HEK293 (cell line): ENCODE measurements around the gene CBFB.

ENCODE experiments used
- CTCF ChIA-PET: fragments of 350-600 bp; formaldehyde crosslinking; extraction: SDS; loops from one replicate; lab custom pipeline; 2021; ENCODE audit warnings: antibody characterized with exemption; lab: Yijun Ruan, JAX
- POLR2A ChIA-PET: fragments of 300-600 bp; formaldehyde crosslinking; extraction: SDS; loops from one replicate; lab custom pipeline; 2020; ENCODE audit warnings: antibody characterized with exemption, inconsistent platforms; lab: Yijun Ruan, JAX
- H3K27ac ChIP-seq: fragments of 200-500 bp; sonication (Bioruptor generic); 2 replicates; pipeline ENCODE4 v1.5.1; 2014; ENCODE audit warnings: low read depth, low read length, control low read depth, inconsistent platforms; ENCODE audit errors: extremely low read depth
- H3K36me3 ChIP-seq, 2 experiments: fragments of 200-500 bp in 1 of 2; sonication (Bioruptor generic) in 1 of 2; 1 replicate in 1 of 2; 2 replicates in 1 of 2; pipeline ENCODE4 v1.5.1; 2014 to 2017; ENCODE audit warnings: inconsistent platforms in 2 of 2, low read length in 2 of 2; ENCODE audit not compliant: control insufficient read depth in 2 of 2, insufficient read depth in 1 of 2
- H3K4me1 ChIP-seq: fragments of 200-500 bp; sonication (Bioruptor generic); 2 replicates; pipeline ENCODE4 v1.5.1; 2014; ENCODE audit warnings: mild to moderate bottlenecking, low read length, inconsistent platforms; ENCODE audit not compliant: control insufficient read depth, insufficient read depth
- H3K4me3 ChIP-seq: 2 replicates; pipeline ENCODE4 v1.5.1; 2011; ENCODE audit warnings: low read depth, mild to moderate bottlenecking, control low read depth, low read length, moderate library complexity
- H3K9me3 ChIP-seq: fragments of 200-500 bp; sonication (Bioruptor generic); 2 replicates; pipeline ENCODE4 v1.5.1; 2014; ENCODE audit warnings: low read depth, low read length, inconsistent platforms; ENCODE audit not compliant: control insufficient read depth, insufficient read depth
- GLI2 ChIP-seq: fragments of 450-650 bp; formaldehyde crosslinking; IDR thresholded peaks from 2 replicates; pipeline ENCODE4; 2017; ENCODE audit warnings: missing biosample characterization, missing genetic modification characterization, low read depth, borderline replicate concordance
- OSR2 ChIP-seq: fragments of 450-650 bp; formaldehyde crosslinking; IDR thresholded peaks from 2 replicates; pipeline ENCODE4 v1.5.1; 2016; ENCODE audit warnings: missing biosample characterization, missing genetic modification characterization
- SP2 ChIP-seq: fragments of 450-650 bp; formaldehyde crosslinking; IDR thresholded peaks from 2 replicates; pipeline ENCODE4 v1.5.1; 2016; ENCODE audit warnings: missing biosample characterization, missing genetic modification characterization
- WT1 ChIP-seq: fragments of 450-650 bp; formaldehyde crosslinking; IDR thresholded peaks from 2 replicates; pipeline ENCODE4 v1.5.1; 2016; ENCODE audit warnings: missing biosample characterization, missing genetic modification characterization
- ZNF138 ChIP-seq: fragments of 450-650 bp; formaldehyde crosslinking; IDR thresholded peaks from 2 replicates; pipeline ENCODE4 v1.5.1; 2016; ENCODE audit warnings: missing biosample characterization, missing genetic modification characterization, borderline replicate concordance
- ZNF223 ChIP-seq: fragments of 450-650 bp; formaldehyde crosslinking; IDR thresholded peaks from 2 replicates; pipeline ENCODE4 v1.5.1; 2016; ENCODE audit warnings: missing biosample characterization, missing genetic modification characterization
- ZNF37A ChIP-seq: fragments of 450-650 bp; IDR thresholded peaks from 2 replicates; pipeline ENCODE4 v1.5.1; 2018; ENCODE audit warnings: missing biosample characterization, missing genetic modification characterization
- ZNF416 ChIP-seq: fragments of 450-650 bp; formaldehyde crosslinking; IDR thresholded peaks from 2 replicates; pipeline ENCODE4 v1.5.1; 2016; ENCODE audit warnings: missing biosample characterization, missing genetic modification characterization
- ZNF426 ChIP-seq: fragments of 450-650 bp; formaldehyde crosslinking; IDR thresholded peaks from 2 replicates; pipeline ENCODE4 v1.5.1; 2017; ENCODE audit warnings: missing biosample characterization, missing genetic modification characterization, mild to moderate bottlenecking, inconsistent platforms, moderate library complexity
- ZNF548 ChIP-seq: fragments of 450-650 bp; formaldehyde crosslinking; IDR thresholded peaks from 2 replicates; pipeline ENCODE4 v1.5.1; 2016; ENCODE audit warnings: missing biosample characterization, missing genetic modification characterization
- ZNF654 ChIP-seq: fragments of 450-650 bp; formaldehyde crosslinking; IDR thresholded peaks from 2 replicates; pipeline ENCODE4 v1.5.1; 2016; ENCODE audit warnings: low read depth, missing biosample characterization, missing genetic modification characterization
- ZNF658 ChIP-seq: fragments of 450-650 bp; formaldehyde crosslinking; IDR thresholded peaks from 2 replicates; pipeline ENCODE4; 2016; ENCODE audit warnings: missing biosample characterization, missing genetic modification characterization
- ZNF701 ChIP-seq: fragments of 450-650 bp; formaldehyde crosslinking; IDR thresholded peaks from 2 replicates; pipeline ENCODE4 v1.5.1; 2016; ENCODE audit warnings: missing biosample characterization, missing genetic modification characterization
- ZNF792 ChIP-seq: fragments of 450-650 bp; formaldehyde crosslinking; IDR thresholded peaks from 2 replicates; pipeline ENCODE4 v1.5.1; 2016; ENCODE audit warnings: missing biosample characterization, missing genetic modification characterization
- TF ChIP-seq, protein P1 (sequence below): fragments of 450-650 bp; formaldehyde crosslinking; IDR thresholded peaks from 2 replicates; pipeline ENCODE4 v1.5.1; 2017; ENCODE audit warnings: missing biosample characterization, mild to moderate bottlenecking, missing genetic modification characterization, moderate library complexity
- TF ChIP-seq, protein P2 (sequence below): fragments of 450-650 bp; formaldehyde crosslinking; IDR thresholded peaks from 2 replicates; pipeline ENCODE4 v1.5.0; 2017; ENCODE audit warnings: missing biosample characterization, missing genetic modification characterization, borderline replicate concordance
- TF ChIP-seq, protein P3 (sequence below): fragments of 450-650 bp; formaldehyde crosslinking; conservative IDR thresholded peaks from 2 replicates; pipeline ENCODE4 v1.5.1; 2016; ENCODE audit warnings: low read depth, missing biosample characterization, missing genetic modification characterization
- TF ChIP-seq, protein P4 (sequence below): fragments of 450-650 bp; formaldehyde crosslinking; IDR thresholded peaks from 2 replicates; pipeline ENCODE4 v1.5.1; 2016; ENCODE audit warnings: missing biosample characterization, missing genetic modification characterization, borderline replicate concordance
- TF ChIP-seq, protein P5 (sequence below): fragments of 450-650 bp; formaldehyde crosslinking; IDR thresholded peaks from 2 replicates; pipeline ENCODE4 v1.5.1; 2016; ENCODE audit warnings: missing biosample characterization, missing genetic modification characterization, borderline replicate concordance

The CBFB gene

DNA sequence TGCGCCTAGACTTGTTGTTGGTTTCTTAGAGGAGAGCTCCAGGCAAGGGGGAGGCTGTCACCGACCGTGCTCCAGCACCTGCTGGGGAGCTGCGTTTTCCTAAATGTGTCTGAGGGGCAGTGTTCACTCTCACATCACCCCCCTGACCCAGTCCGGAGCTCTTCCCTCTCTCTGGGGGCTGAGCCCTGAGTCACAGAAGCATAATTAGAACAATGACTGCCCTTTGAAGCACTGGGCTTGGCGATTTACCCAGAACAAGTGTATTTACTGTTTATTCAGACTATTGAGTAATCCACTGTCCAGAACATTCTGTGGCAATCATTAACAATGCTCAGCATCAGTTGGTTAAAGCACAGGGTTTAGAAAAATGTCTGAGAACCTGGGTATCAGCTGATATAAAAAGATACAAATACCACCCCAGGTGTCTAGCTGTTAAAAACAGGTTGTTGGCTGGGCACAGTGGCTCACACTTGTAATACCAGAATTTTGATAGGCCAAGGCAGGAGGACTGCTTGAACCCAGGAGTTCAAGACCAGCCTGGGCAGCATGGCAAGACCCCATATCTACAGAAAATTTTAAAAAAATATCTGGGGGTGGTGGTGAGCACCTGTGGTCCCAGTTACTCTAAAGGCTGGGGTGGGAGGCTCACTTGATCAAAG, 32.5 kb upstream of the CBFB start:
- Histone ChIP-seq H3K4me1 (no peaks in the 10 kb centered on the region), H3K36me3 (no peaks in the 10 kb centered on the region), H3K9me3 (no peaks in the 10 kb centered on the region), H3K27ac (no peak overlapping the region), H3K4me3 (no peak overlapping the region)
- POLR2A ChIA-PET: no interaction called here
- CTCF ChIA-PET: interaction anchor here (0.6 kb wide), 1 partner anchor 20 kb away, joined by 5 read pairs; no protein-coding TSS in a partner anchor
- no peak for TF ChIP-seq SP2 (tag by site-specific recombination)
- TF ChIP-seq ZNF426 (tag by site-specific recombination): no peak
- no peak for TF ChIP-seq ZNF37A (tag by site-specific recombination)
- TF ChIP-seq ZNF223 (tag by site-specific recombination): no peak
- TF ChIP-seq ZNF792 (tag by site-specific recombination): no peak
- TF ChIP-seq, protein P1, sequence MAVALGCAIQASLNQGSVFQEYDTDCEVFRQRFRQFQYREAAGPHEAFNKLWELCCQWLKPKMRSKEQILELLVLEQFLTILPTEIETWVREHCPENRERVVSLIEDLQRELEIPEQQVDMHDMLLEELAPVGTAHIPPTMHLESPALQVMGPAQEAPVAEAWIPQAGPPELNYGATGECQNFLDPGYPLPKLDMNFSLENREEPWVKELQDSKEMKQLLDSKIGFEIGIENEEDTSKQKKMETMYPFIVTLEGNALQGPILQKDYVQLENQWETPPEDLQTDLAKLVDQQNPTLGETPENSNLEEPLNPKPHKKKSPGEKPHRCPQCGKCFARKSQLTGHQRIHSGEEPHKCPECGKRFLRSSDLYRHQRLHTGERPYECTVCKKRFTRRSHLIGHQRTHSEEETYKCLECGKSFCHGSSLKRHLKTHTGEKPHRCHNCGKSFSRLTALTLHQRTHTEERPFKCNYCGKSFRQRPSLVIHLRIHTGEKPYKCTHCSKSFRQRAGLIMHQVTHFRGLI: no peak
- TF ChIP-seq, protein P2, sequence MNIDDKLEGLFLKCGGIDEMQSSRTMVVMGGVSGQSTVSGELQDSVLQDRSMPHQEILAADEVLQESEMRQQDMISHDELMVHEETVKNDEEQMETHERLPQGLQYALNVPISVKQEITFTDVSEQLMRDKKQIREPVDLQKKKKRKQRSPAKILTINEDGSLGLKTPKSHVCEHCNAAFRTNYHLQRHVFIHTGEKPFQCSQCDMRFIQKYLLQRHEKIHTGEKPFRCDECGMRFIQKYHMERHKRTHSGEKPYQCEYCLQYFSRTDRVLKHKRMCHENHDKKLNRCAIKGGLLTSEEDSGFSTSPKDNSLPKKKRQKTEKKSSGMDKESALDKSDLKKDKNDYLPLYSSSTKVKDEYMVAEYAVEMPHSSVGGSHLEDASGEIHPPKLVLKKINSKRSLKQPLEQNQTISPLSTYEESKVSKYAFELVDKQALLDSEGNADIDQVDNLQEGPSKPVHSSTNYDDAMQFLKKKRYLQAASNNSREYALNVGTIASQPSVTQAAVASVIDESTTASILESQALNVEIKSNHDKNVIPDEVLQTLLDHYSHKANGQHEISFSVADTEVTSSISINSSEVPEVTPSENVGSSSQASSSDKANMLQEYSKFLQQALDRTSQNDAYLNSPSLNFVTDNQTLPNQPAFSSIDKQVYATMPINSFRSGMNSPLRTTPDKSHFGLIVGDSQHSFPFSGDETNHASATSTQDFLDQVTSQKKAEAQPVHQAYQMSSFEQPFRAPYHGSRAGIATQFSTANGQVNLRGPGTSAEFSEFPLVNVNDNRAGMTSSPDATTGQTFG (tag by site-specific recombination): no peak
- TF ChIP-seq, protein P3, sequence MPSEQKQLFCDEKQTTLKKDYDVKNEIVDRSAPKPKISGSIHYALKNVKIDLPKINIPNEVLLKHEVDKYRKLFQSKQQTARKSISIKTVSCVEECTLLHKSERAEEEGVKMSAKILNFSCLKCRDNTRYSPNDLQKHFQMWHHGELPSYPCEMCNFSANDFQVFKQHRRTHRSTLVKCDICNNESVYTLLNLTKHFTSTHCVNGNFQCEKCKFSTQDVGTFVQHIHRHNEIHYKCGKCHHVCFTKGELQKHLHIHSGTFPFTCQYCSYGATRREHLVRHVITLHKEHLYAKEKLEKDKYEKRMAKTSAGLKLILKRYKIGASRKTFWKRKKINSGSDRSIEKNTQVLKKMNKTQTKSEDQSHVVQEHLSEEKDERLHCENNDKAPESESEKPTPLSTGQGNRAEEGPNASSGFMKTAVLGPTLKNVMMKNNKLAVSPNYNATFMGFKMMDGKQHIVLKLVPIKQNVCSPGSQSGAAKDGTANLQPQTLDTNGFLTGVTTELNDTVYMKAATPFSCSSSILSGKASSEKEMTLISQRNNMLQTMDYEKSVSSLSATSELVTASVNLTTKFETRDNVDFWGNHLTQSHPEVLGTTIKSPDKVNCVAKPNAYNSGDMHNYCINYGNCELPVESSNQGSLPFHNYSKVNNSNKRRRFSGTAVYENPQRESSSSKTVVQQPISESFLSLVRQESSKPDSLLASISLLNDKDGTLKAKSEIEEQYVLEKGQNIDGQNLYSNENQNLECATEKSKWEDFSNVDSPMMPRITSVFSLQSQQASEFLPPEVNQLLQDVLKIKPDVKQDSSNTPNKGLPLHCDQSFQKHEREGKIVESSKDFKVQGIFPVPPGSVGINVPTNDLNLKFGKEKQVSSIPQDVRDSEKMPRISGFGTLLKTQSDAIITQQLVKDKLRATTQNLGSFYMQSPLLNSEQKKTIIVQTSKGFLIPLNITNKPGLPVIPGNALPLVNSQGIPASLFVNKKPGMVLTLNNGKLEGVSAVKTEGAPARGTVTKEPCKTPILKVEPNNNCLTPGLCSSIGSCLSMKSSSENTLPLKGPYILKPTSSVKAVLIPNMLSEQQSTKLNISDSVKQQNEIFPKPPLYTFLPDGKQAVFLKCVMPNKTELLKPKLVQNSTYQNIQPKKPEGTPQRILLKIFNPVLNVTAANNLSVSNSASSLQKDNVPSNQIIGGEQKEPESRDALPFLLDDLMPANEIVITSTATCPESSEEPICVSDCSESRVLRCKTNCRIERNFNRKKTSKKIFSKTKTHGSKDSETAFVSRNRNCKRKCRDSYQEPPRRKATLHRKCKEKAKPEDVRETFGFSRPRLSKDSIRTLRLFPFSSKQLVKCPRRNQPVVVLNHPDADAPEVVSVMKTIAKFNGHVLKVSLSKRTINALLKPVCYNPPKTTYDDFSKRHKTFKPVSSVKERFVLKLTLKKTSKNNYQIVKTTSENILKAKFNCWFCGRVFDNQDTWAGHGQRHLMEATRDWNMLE: no peak
- TF ChIP-seq, protein P4, sequence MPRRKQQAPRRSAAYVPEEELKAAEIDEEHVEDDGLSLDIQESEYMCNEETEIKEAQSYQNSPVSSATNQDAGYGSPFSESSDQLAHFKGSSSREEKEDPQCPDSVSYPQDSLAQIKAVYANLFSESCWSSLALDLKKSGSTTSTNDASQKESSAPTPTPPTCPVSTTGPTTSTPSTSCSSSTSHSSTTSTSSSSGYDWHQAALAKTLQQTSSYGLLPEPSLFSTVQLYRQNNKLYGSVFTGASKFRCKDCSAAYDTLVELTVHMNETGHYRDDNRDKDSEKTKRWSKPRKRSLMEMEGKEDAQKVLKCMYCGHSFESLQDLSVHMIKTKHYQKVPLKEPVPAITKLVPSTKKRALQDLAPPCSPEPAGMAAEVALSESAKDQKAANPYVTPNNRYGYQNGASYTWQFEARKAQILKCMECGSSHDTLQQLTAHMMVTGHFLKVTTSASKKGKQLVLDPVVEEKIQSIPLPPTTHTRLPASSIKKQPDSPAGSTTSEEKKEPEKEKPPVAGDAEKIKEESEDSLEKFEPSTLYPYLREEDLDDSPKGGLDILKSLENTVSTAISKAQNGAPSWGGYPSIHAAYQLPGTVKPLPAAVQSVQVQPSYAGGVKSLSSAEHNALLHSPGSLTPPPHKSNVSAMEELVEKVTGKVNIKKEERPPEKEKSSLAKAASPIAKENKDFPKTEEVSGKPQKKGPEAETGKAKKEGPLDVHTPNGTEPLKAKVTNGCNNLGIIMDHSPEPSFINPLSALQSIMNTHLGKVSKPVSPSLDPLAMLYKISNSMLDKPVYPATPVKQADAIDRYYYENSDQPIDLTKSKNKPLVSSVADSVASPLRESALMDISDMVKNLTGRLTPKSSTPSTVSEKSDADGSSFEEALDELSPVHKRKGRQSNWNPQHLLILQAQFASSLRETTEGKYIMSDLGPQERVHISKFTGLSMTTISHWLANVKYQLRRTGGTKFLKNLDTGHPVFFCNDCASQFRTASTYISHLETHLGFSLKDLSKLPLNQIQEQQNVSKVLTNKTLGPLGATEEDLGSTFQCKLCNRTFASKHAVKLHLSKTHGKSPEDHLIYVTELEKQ (tag by site-specific recombination): no peak
- no peak for TF ChIP-seq ZNF654
- TF ChIP-seq ZNF416 (tag by site-specific recombination): no peak
- TF ChIP-seq GLI2: no peak
- TF ChIP-seq ZNF138 (tag by site-specific recombination): no peak
- TF ChIP-seq ZNF701 (tag by site-specific recombination): no peak
- no peak for TF ChIP-seq ZNF658 (tag by site-specific recombination)
- no peak for TF ChIP-seq OSR2 (tag by site-specific recombination)
- TF ChIP-seq ZNF548 (tag by site-specific recombination): no peak
- no peak for TF ChIP-seq WT1 (tag by site-specific recombination)
- TF ChIP-seq, protein P5, sequence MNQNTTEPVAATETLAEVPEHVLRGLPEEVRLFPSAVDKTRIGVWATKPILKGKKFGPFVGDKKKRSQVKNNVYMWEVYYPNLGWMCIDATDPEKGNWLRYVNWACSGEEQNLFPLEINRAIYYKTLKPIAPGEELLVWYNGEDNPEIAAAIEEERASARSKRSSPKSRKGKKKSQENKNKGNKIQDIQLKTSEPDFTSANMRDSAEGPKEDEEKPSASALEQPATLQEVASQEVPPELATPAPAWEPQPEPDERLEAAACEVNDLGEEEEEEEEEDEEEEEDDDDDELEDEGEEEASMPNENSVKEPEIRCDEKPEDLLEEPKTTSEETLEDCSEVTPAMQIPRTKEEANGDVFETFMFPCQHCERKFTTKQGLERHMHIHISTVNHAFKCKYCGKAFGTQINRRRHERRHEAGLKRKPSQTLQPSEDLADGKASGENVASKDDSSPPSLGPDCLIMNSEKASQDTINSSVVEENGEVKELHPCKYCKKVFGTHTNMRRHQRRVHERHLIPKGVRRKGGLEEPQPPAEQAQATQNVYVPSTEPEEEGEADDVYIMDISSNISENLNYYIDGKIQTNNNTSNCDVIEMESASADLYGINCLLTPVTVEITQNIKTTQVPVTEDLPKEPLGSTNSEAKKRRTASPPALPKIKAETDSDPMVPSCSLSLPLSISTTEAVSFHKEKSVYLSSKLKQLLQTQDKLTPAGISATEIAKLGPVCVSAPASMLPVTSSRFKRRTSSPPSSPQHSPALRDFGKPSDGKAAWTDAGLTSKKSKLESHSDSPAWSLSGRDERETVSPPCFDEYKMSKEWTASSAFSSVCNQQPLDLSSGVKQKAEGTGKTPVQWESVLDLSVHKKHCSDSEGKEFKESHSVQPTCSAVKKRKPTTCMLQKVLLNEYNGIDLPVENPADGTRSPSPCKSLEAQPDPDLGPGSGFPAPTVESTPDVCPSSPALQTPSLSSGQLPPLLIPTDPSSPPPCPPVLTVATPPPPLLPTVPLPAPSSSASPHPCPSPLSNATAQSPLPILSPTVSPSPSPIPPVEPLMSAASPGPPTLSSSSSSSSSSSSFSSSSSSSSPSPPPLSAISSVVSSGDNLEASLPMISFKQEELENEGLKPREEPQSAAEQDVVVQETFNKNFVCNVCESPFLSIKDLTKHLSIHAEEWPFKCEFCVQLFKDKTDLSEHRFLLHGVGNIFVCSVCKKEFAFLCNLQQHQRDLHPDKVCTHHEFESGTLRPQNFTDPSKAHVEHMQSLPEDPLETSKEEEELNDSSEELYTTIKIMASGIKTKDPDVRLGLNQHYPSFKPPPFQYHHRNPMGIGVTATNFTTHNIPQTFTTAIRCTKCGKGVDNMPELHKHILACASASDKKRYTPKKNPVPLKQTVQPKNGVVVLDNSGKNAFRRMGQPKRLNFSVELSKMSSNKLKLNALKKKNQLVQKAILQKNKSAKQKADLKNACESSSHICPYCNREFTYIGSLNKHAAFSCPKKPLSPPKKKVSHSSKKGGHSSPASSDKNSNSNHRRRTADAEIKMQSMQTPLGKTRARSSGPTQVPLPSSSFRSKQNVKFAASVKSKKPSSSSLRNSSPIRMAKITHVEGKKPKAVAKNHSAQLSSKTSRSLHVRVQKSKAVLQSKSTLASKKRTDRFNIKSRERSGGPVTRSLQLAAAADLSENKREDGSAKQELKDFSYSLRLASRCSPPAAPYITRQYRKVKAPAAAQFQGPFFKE (tag by site-specific recombination): no peak
